Peyer's patch (tissue), 4 donors: ENCODE measurements around the gene WHRN. TPM values are rescaled to one million over a fixed set of nuclear protein-coding genes. Genes with fewer than 3 reads are reported as not detected.

Experiments used
- DNase-seq, 3 donors: peaks; one replicate each; pipeline ENCODE4 v3.0.0-alpha.2; 2017 to 2019
- H3K27ac ChIP-seq, 4 donors: fragments of 200-600 bp; sonication (generic); one replicate each; pipeline ENCODE4 v1.5.1; 2016 to 2019
- H3K27me3 ChIP-seq, 2 donors: fragments of 200-600 bp; sonication (generic); one replicate each; pipeline ENCODE4 v1.5.1; 2019
- H3K36me3 ChIP-seq, 3 donors: fragments of 200-600 bp; sonication (generic); one replicate each; pipeline ENCODE4 v1.5.1; 2016 to 2019
- H3K4me1 ChIP-seq, 4 donors: fragments of 200-600 bp; sonication (generic); one replicate each; pipeline ENCODE4 v1.5.1; 2016 to 2019
- H3K4me3 ChIP-seq, 4 donors: fragments of 200-600 bp; sonication (generic); 1 replicate in 3 of 4; 2 replicates in 1 of 4; pipeline ENCODE4 v1.5.1; 2016 to 2019; ENCODE audit warnings: mild to moderate bottlenecking in 1 of 4
- H3K9me3 ChIP-seq, 4 donors: fragments of 200-600 bp; sonication (generic); one replicate each; pipeline ENCODE4 v1.5.1; 2016 to 2019; ENCODE audit warnings: mild to moderate bottlenecking in 1 of 4
- POLR2A ChIP-seq, 2 donors: fragments of 450-650 bp; IDR thresholded peaks; one replicate each; pipeline ENCODE4 v1.5.1; 2017; ENCODE audit warnings: antibody characterized with exemption in 2 of 2, mild to moderate bottlenecking in 2 of 2, moderate library complexity in 2 of 2
- total RNA-seq, 4 donors: library from RNA; depleted of rRNA; stranded (reverse); fragments of >200 nt; gene quantifications; one replicate each; pipeline ENCODE4 v1.1.0, GENCODE V29; 2016
- TF ChIP-seq, protein P1 (sequence below), 6 experiments: fragments of 450-650 bp in 4 of 6; fragments of 200-600 bp in 2 of 6; sonication (generic) in 1 of 6; IDR thresholded peaks; one replicate each; pipeline ENCODE4 v1.5.1; 2017 to 2019; ENCODE audit warnings: antibody characterized with exemption in 6 of 6, mild to moderate bottlenecking in 3 of 6, moderate library complexity in 1 of 6

The WHRN gene
- total RNA-seq, 4 donors from 2014 or later: 10.7 to 35.5 (median 15.3) TPM

DNA sequence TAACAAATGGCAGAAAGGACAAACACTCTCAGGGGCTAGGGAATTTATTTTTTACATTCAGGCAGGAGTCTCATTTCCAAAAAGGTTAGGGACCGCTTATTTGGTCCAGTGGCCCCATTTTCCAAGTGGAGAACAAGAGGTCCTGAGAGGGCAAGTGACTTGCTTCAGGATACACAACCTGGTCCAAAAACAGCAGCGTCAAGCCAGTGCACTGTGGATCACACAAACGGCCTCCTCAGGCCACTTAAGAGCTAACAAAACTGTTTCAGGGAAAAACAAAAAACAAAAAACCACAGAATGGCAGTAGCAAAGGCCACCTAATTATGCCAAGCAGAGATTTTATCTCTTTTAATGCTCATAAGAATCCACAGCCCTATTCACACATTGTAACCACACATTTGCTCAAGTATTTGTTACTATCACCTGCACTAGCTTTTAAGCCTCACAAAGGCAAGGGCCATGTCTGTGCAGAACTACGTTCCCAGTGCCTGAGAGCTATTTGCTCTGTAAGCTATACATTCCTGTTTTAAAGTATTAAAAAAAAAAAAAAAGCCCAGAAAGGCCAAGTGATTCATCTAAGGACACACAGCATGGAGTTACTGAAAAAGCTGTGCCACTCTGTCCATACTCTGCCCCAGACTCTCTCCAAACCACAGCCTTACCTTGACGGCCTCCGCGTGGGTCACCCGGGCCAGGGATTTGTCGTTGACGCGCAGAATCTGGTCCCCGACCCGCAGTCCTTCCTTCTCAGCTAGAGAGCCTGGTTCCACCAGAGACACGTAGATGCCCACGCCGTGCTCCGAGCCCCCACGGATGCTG lies 1.5 kb downstream of the WHRN start:
- no peak for DNase-seq
- H3K27me3 ChIP-seq: no peaks in the 10 kb centered on the region
- H3K27ac ChIP-seq: peak overlapping the region; percentile 67 to 74 (median 72)
- H3K9me3 ChIP-seq: no peaks in the 10 kb centered on the region
- peaks cover 3 to 16% (median 5%) of the 10 kb centered on the region in 4 donors for H3K4me1 ChIP-seq
- TF ChIP-seq, protein P1, sequence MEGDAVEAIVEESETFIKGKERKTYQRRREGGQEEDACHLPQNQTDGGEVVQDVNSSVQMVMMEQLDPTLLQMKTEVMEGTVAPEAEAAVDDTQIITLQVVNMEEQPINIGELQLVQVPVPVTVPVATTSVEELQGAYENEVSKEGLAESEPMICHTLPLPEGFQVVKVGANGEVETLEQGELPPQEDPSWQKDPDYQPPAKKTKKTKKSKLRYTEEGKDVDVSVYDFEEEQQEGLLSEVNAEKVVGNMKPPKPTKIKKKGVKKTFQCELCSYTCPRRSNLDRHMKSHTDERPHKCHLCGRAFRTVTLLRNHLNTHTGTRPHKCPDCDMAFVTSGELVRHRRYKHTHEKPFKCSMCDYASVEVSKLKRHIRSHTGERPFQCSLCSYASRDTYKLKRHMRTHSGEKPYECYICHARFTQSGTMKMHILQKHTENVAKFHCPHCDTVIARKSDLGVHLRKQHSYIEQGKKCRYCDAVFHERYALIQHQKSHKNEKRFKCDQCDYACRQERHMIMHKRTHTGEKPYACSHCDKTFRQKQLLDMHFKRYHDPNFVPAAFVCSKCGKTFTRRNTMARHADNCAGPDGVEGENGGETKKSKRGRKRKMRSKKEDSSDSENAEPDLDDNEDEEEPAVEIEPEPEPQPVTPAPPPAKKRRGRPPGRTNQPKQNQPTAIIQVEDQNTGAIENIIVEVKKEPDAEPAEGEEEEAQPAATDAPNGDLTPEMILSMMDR (IDR thresholded peaks at IDR 0.05): no peak
- TF ChIP-seq POLR2A (IDR thresholded peaks at IDR 0.05): no peak
- H3K36me3 ChIP-seq: no peaks in the 10 kb centered on the region
- peak overlapping the region; percentile 55 to 84 (median 73) for H3K4me3 ChIP-seq

DNA sequence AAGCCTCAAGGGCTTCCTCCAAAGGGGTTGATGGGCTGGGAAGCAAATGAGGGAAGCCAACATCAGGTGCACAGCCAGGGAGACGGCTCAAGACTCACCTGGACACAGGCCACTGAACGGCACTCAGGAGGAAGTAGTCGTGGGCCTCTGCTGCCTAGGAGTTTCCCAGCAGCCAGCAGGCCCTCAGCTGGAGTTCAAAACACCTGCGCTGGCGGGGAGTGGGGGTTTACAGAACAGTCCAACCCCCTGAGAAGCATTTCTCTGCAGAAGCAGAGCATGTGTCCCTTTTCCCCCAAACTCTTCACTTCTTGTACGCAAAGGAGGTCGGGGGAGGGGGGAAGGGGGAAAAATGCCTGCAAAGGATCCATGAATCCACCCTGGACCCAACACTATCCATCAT lies 2.3 kb downstream of the WHRN start:
- peak in 2 of 3 donors; percentile 35 to 50 for DNase-seq
- Histone ChIP-seq H3K27me3 (no peaks in the 10 kb centered on the region), H3K4me3 (peak overlapping the region in 1 of 4 donors; percentile 71), H3K4me1 (peaks cover 3 to 16% (median 5%) of the 10 kb centered on the region in 4 donors), H3K27ac (peak overlapping the region in 3 of 4 donors; percentile 55 to 73 (median 67)), H3K36me3 (no peaks in the 10 kb centered on the region), H3K9me3 (no peaks in the 10 kb centered on the region)
- TF ChIP-seq POLR2A (IDR thresholded peaks at IDR 0.05): no peak
- TF ChIP-seq, protein P1 (IDR thresholded peaks at IDR 0.05): no peak

DNA sequence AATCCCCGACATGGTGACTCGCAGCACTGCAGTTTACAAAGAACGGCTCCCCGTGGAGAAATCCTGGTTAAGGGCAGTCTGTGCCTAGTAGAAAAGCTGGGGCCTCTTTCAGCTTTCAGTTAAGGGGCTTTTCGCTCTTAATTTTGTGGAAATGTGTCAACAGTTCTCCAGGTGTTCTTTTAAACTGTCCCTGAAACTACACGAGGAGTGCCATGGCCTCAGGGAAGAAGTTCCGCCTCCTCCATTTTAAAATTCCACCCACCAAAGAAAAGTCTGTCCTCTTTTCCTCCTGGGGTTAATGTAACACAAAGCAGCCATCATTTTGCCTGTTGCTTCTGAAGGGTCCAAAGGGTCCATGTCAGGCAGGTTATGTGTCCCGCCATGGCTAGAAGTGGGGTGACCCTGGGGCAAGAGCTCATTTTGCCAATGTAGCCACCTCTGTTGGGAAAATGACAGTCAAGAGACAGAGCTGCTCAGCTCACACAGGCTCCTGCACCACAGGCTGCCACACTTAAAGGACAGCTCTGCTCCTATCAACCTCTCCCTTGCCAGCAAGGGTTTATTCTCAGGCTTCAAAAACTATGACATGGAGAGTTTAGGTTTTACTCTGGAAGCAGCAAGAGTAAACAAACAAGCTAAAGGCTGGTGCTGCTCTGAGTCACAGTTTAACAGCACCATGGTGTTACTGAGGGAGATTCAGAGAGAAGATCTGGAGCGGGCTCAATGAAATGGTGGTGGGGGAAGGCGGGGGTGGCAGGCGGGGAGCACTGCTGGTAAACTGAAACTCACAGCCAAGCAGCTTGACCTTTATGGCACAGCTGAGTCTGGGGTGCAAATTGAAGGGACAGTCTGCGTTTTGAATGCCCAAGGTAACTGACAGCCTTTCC lies 3.2 kb downstream of the WHRN start:
- Histone ChIP-seq H3K4me1 (peaks cover 3 to 16% (median 5%) of the 10 kb centered on the region in 4 donors), H3K4me3 (peak overlapping the region in 1 of 4 donors; percentile 71), H3K9me3 (no peaks in the 10 kb centered on the region), H3K27me3 (no peaks in the 10 kb centered on the region), H3K27ac (peak overlapping the region in 3 of 4 donors; percentile 48 to 73 (median 67)), H3K36me3 (no peaks in the 10 kb centered on the region)
- DNase-seq: no peak
- TF ChIP-seq, protein P1 (IDR thresholded peaks at IDR 0.05): no peak
- no peak for TF ChIP-seq POLR2A (IDR thresholded peaks at IDR 0.05)

DNA sequence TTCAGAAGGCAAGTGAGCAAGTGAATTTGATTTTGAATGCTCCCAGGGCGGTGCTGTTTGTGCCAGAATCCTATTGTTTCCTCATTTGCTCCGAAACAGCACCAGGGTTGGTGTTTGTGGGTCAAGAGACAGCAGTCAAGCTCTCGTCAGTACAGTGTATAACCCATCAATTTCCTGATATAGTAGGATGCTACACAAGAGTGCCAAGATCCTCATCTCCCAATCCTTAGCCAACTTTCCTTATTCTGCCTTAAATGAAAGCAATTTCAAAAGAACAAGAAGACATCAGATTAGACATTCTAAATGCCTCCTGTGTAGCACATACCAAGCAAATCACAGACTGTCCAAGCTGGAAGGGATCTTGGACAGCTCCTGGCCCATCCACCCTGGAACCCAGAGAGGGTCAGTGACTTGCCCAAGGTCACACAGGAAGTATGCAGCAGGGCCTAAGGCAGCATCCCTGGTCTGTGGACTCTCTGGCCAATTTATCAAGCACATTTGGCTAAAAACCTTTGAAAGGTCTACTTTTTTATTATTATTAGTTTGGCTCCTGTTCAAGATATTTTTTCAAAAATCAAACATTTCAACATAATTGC lies 4.5 kb downstream of the WHRN start:
- Histone ChIP-seq H3K4me3 (no peak overlapping the region), H3K36me3 (no peaks in the 10 kb centered on the region), H3K27ac (no peak overlapping the region), H3K4me1 (peaks cover 2 to 13% (median 3%) of the 10 kb centered on the region in 4 donors), H3K9me3 (no peaks in the 10 kb centered on the region), H3K27me3 (no peaks in the 10 kb centered on the region)
- DNase-seq: no peak
- TF ChIP-seq, protein P1 (IDR thresholded peaks at IDR 0.05): no peak
- TF ChIP-seq POLR2A (IDR thresholded peaks at IDR 0.05): no peak

DNA sequence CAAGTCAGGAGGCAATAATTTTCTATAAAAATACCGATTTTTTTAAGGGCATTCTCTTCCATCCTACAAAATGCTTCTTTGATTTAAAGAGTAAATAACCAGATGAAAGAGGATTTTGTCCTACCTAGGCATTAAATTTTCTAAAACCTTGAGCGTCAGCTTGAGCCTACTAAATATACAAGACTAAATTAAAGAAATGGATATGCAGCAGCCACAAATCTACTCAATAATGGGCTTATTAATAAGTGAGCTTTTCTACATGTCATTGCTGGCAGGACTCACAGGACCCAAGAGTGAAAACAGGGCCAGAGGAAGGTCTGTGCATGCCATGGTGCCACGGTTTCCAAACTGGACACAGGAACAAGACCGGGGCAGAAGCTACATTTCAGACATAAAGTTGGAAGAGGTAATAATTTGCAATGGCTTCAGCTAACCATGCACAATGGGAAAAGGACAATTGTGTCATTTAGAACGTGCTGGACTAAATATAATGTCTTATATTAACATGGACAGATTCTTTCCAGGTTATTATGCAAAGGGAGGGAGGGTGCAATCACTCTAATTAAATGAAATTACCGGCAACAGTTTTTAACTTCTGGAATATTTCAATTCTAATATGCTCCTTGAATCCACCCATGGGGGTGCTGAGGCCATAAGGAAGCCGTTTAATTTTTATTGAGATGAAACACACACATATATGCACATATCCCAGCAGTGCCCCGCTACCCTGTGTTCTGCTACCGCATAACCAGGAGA lies 5.2 kb downstream of the WHRN start:
- no peak for DNase-seq
- H3K36me3 ChIP-seq: no peaks in the 10 kb centered on the region
- no peaks in the 10 kb centered on the region for H3K27me3 ChIP-seq
- H3K9me3 ChIP-seq: no peaks in the 10 kb centered on the region
- H3K4me3 ChIP-seq: no peak overlapping the region
- TF ChIP-seq, protein P1 (IDR thresholded peaks at IDR 0.05): no peak
- no peak for TF ChIP-seq POLR2A (IDR thresholded peaks at IDR 0.05)
- peaks cover 0 to 12% (median 2%) of the 10 kb centered on the region in 4 donors for H3K4me1 ChIP-seq
- no peak overlapping the region for H3K27ac ChIP-seq
